ENCODE data around the gene HPS3. TPM values are rescaled to one million over a fixed set of nuclear protein-coding genes. Genes with fewer than 3 reads are reported as not detected.
A peak's percentile ranks its signal among the peaks of the same experiment; 100 is the strongest.

Gene HPS3, protein sequence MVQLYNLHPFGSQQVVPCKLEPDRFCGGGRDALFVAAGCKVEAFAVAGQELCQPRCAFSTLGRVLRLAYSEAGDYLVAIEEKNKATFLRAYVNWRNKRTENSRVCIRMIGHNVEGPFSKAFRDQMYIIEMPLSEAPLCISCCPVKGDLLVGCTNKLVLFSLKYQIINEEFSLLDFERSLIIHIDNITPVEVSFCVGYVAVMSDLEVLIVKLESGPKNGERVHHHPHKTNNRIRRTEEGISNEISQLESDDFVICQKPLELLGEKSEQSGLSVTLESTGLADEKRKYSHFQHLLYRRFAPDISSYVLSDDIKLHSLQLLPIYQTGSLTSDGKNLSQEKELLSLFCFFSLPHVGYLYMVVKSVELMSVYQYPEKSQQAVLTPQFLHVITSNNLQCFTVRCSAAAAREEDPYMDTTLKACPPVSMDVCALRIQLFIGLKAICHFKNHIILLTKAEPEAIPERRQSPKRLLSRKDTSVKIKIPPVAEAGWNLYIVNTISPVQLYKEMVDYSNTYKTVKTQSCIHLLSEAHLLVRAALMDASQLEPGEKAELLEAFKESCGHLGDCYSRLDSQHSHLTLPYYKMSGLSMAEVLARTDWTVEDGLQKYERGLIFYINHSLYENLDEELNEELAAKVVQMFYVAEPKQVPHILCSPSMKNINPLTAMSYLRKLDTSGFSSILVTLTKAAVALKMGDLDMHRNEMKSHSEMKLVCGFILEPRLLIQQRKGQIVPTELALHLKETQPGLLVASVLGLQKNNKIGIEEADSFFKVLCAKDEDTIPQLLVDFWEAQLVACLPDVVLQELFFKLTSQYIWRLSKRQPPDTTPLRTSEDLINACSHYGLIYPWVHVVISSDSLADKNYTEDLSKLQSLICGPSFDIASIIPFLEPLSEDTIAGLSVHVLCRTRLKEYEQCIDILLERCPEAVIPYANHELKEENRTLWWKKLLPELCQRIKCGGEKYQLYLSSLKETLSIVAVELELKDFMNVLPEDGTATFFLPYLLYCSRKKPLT
- total RNA-seq, result 1 to 10 TPM; 5.9 to 6.7 TPM

GRCh38 chr3:149129326-149130205 lies at the start of gene HPS3:
HPS3 (plus strand) TSS chr3:149129638; CDS start chr3:149129724, 86 bp downstream.
- Histone ChIP-seq H3K36me3 (no peaks in the 10 kb centered on the region), H3K4me3 (peak within 1 kb of the TSS; percentile 80 to 90), H3K27me3 (no peaks in the 10 kb centered on the region), H3K9me3 (no peaks in the 10 kb centered on the region), H3K27ac (peak within 1 kb of the TSS; percentile 83 to 88), H3K4me1 (peaks cover 0 to 24% of the 10 kb centered on the region in 2 donors)
- peak in 1 of 2 donors; percentile 29 for TF ChIP-seq CTCF (IDR thresholded peaks at IDR 0.05)
- DNase-seq (ENCODE audit: low spot score), result peak; percentile 94

DNA sequence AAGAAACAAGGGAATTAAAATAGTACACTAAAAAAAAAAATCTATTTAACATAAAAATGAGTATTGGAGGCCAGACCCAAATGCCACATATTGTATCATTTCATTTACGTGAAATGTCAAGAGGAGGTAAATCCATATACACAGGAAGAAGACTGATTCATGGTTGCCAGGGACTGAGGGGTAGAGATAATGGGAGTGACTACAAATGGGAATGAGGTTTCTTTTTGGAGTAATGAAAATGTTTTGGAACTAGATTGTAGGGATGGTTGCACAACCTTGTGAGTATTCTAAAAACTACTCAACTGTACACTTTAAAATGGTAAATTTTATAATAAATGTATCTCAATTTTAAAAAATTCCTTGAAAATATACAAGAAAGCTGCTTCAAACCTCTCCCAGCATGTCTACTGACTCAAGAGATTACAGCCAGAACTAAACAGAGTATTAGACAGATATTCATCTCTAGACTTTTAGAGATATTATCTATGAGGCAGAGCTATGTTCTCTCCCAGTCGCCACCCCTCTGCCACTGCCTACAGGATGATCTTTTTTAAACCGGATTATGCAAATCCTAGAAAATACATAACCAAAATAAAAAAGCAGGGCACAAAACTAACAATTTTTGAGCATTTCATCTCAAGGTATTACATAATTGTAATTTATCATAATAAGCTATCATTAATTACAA lies 49.3 kb upstream of the HPS3 start:
- TF ChIP-seq CTCF (IDR thresholded peaks at IDR 0.05), result no peak
- H3K27ac ChIP-seq, result no peak overlapping the region
- H3K36me3 ChIP-seq, result no peaks in the 10 kb centered on the region
- H3K4me3 ChIP-seq, result no peak overlapping the region
- peaks cover 0 to 3% of the 10 kb centered on the region in 2 donors for H3K4me1 ChIP-seq
- DNase-seq (ENCODE audit: low spot score), result no peak
- H3K9me3 ChIP-seq, result no peaks in the 10 kb centered on the region
- H3K27me3 ChIP-seq, result no peaks in the 10 kb centered on the region

GRCh38 chr3:149080699-149081091 lies 48.7 kb upstream of the HPS3 start:
- Histone ChIP-seq H3K27me3 (no peaks in the 10 kb centered on the region), H3K4me1 (peaks cover 0 to 8% of the 10 kb centered on the region in 2 donors), H3K9me3 (no peaks in the 10 kb centered on the region), H3K4me3 (no peak overlapping the region), H3K36me3 (no peaks in the 10 kb centered on the region), H3K27ac (no peak overlapping the region)
- no peak for TF ChIP-seq CTCF (IDR thresholded peaks at IDR 0.05)
- DNase-seq (ENCODE audit: low spot score), result no peak

DNA sequence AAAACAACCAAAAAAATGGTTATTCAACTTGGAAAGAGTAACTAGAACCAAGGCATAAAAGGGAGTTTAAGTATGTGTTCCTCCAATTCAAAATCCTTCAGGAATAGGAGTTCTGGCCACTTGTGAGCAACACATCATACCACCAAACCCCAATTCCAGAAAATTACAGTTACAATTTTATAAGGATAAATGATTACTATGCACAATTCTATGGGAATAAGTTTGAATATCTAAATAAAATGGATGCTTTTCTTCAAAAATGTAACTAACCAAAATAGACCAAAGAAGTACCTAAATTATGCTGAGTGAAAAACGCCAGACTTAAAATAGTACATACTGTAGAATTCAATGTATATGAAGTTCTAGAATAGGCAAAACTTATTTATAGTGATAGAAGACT lies 47.7 kb upstream of the HPS3 start:
- H3K36me3 ChIP-seq, result no peaks in the 10 kb centered on the region
- peaks cover 0 to 11% of the 10 kb centered on the region in 2 donors for H3K4me1 ChIP-seq
- no peak for TF ChIP-seq CTCF (IDR thresholded peaks at IDR 0.05)
- H3K27ac ChIP-seq, result no peak overlapping the region
- no peak overlapping the region for H3K4me3 ChIP-seq
- H3K27me3 ChIP-seq, result no peaks in the 10 kb centered on the region
- H3K9me3 ChIP-seq, result no peaks in the 10 kb centered on the region
- DNase-seq (ENCODE audit: low spot score), result no peak

DNA sequence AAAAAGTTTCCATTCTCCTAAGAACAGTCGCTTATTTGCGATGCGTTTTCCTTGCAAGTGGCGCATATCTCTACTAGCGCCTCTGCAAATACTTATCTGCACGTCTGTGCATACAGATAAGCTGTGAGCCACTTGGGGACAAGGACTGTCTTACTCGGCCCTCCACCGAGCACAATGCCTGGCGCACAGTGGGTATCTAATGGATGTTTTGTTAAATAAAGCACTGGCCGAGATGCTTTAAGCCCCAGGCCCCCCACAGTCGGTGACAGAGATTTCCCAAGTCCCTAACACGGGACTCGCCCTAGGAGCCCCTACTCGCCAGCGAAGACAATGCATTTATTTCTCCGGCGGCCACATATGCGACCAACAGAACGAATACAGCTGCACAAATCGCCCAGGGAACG lies 43.6 kb upstream of the HPS3 start:
- Histone ChIP-seq H3K27me3 (no peaks in the 10 kb centered on the region), H3K27ac (peak overlapping the region; percentile 70 to 77), H3K36me3 (no peaks in the 10 kb centered on the region), H3K4me1 (peaks cover 0 to 13% of the 10 kb centered on the region in 2 donors), H3K9me3 (no peaks in the 10 kb centered on the region), H3K4me3 (peak overlapping the region; percentile 75 to 80)
- TF ChIP-seq CTCF (IDR thresholded peaks at IDR 0.05), result peak in 1 of 2 donors; percentile 29
- DNase-seq (ENCODE audit: low spot score), result no peak

Measured in right atrium auricular region (tissue), 2 donors.